C4-2B (cell line): ENCODE measurements around the gene IGF2R.

Experiments
- ZFX ChIP-seq: fragments of 450-650 bp; IDR thresholded peaks from 2 replicates; pipeline ENCODE4 v1.6.1; 2017
- TF ChIP-seq, protein P1 (sequence below): fragments of 450-650 bp; conservative IDR thresholded peaks from 2 replicates; pipeline ENCODE4 v1.5.1; 2017; ENCODE audit warnings: mild to moderate bottlenecking

DNA sequence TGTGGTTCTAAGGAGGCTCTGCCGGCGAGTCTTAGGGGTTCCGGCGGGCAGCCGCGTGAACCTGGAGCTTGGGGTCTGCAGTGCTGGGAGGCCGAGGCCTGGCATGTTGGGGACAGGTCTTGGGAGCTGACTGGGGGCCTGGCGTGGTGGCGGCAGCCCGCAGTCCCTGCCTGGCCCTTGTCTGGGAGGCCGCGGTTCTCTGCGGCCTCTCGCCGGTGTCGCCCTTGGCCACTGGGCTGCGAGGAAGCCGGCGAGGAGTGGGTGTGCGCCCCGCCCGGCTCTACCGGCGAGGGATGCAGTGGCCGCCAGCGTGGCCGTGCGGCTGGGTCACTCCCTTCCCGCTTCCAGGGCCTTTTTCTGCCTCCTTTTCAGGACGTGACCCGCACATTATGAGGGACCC is 36.3 kb downstream of the IGF2R start:
- TF ChIP-seq, protein P1, sequence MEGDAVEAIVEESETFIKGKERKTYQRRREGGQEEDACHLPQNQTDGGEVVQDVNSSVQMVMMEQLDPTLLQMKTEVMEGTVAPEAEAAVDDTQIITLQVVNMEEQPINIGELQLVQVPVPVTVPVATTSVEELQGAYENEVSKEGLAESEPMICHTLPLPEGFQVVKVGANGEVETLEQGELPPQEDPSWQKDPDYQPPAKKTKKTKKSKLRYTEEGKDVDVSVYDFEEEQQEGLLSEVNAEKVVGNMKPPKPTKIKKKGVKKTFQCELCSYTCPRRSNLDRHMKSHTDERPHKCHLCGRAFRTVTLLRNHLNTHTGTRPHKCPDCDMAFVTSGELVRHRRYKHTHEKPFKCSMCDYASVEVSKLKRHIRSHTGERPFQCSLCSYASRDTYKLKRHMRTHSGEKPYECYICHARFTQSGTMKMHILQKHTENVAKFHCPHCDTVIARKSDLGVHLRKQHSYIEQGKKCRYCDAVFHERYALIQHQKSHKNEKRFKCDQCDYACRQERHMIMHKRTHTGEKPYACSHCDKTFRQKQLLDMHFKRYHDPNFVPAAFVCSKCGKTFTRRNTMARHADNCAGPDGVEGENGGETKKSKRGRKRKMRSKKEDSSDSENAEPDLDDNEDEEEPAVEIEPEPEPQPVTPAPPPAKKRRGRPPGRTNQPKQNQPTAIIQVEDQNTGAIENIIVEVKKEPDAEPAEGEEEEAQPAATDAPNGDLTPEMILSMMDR: no peak
- no peak for TF ChIP-seq ZFX
